Left ventricle myocardium inferior (tissue), 1 donor: ENCODE results near the gene TTC39C. TPM values are rescaled to one million over a fixed set of nuclear protein-coding genes. Genes with fewer than 3 reads are reported as not detected.

Source experiments
- DNase-seq: peaks from one replicate; pipeline ENCODE4 v3.0.0-alpha.2; 2020
- H3K27ac ChIP-seq: fragments of 200-600 bp; replicated peaks from 2 replicates; pipeline ENCODE4 v1.8.0; 2021
- H3K27me3 ChIP-seq: fragments of 200-600 bp; 2 replicates; pipeline ENCODE4 v1.8.0; 2021; ENCODE audit warnings: low read depth
- H3K36me3 ChIP-seq: fragments of 200-600 bp; 2 replicates; pipeline ENCODE4 v1.8.0; 2021
- H3K4me1 ChIP-seq: fragments of 200-600 bp; 2 replicates; pipeline ENCODE4 v1.8.0; 2021
- H3K4me3 ChIP-seq: fragments of 200-600 bp; 2 replicates; pipeline ENCODE4 v1.8.0; 2021; ENCODE audit warnings: mild to moderate bottlenecking, moderate library complexity
- H3K9me3 ChIP-seq: fragments of 200-600 bp; replicated peaks from 2 replicates; pipeline ENCODE4 v1.8.0; 2021
- intact Hi-C: fragments of 100-400 bp; cut with micrococcal nuclease; formaldehyde crosslinking; loops from one replicate; pipeline ENCODE4 v1.11.0; 2022
- total RNA-seq: library from RNA; stranded (reverse); fragmentation: NEBNext Ultra II Directional; extraction: Animal tissue kit (Norgen Biotek cat#: 25700); gene quantifications from one replicate; pipeline ENCODE4 v1.2.1, GENCODE V29; 2021
- TF ChIP-seq, protein P1 (sequence below): fragments of 200-600 bp; IDR thresholded peaks from 2 replicates; pipeline ENCODE4 v1.8.0; 2021; ENCODE audit warnings: antibody characterized with exemption, mild to moderate bottlenecking, borderline replicate concordance
- donor health status: DM: no; HTN: yes; CAD: no; lungs with severe emphysema.

Gene TTC39C
- total RNA-seq, 1 donor from 2014 or later: 4.6 TPM

DNA sequence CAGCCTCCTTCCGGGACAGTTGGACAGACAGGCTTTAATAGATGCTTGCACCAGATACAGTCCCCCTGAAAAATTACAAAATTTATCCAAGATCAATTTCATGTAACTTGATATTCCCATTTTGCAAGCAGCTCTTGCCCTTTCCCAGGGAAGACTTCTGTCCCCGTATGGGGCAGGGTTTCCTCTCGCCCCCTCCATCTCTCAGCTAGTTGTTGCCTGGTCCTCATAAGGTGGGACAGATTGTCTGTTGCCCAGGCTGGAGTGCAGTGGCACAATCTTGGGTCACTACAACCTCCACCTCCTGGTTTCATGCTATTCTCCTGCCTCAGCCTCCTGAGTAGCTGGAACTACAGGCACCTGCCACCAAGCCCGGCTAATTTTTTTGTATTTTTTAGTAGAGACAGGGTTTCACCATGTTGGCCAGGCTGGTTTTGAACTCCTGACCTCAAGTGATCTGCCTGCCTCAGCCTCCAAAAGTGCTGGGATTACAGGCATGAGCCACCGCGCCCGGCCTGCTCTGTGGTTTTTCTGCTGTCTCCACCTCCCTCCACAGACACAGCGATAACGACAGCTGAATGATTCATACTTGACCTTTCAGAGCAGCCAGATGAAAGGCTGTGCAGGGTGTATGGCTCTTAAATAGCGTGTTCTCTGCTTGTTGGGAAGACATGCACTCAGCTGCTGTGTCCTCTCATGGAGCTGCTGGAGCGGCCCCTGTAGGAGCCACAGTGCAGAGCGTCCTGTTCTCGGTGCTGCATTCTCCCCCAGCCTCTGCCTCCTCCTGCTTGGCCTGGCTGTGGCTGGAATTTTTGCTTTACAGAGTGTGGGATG lies 61.4 kb downstream of the TTC39C start:
- peak; percentile 80 for DNase-seq
- no peaks in the 10 kb centered on the region for H3K36me3 ChIP-seq
- TF ChIP-seq, protein P1, sequence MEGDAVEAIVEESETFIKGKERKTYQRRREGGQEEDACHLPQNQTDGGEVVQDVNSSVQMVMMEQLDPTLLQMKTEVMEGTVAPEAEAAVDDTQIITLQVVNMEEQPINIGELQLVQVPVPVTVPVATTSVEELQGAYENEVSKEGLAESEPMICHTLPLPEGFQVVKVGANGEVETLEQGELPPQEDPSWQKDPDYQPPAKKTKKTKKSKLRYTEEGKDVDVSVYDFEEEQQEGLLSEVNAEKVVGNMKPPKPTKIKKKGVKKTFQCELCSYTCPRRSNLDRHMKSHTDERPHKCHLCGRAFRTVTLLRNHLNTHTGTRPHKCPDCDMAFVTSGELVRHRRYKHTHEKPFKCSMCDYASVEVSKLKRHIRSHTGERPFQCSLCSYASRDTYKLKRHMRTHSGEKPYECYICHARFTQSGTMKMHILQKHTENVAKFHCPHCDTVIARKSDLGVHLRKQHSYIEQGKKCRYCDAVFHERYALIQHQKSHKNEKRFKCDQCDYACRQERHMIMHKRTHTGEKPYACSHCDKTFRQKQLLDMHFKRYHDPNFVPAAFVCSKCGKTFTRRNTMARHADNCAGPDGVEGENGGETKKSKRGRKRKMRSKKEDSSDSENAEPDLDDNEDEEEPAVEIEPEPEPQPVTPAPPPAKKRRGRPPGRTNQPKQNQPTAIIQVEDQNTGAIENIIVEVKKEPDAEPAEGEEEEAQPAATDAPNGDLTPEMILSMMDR: peak; percentile 54
- no peaks in the 10 kb centered on the region for H3K27me3 ChIP-seq
- H3K4me1 ChIP-seq: peaks cover 27% of the 10 kb centered on the region
- no peak overlapping the region for H3K4me3 ChIP-seq
- H3K9me3 ChIP-seq: no peaks in the 10 kb centered on the region
- intact Hi-C loops: no loop called here
- H3K27ac ChIP-seq: peak overlapping the region; percentile 86

GRCh38 chr18:24076950-24077349 lies 62.4 kb downstream of the TTC39C start:
- DNase-seq: no peak
- TF ChIP-seq, protein P1: no peak
- peaks cover 27% of the 10 kb centered on the region for H3K4me1 ChIP-seq
- no peaks in the 10 kb centered on the region for H3K36me3 ChIP-seq
- H3K4me3 ChIP-seq: no peak overlapping the region
- no peaks in the 10 kb centered on the region for H3K27me3 ChIP-seq
- H3K9me3 ChIP-seq: no peaks in the 10 kb centered on the region
- intact Hi-C loops: no loop called here
- H3K27ac ChIP-seq: peak overlapping the region; percentile 86

DNA sequence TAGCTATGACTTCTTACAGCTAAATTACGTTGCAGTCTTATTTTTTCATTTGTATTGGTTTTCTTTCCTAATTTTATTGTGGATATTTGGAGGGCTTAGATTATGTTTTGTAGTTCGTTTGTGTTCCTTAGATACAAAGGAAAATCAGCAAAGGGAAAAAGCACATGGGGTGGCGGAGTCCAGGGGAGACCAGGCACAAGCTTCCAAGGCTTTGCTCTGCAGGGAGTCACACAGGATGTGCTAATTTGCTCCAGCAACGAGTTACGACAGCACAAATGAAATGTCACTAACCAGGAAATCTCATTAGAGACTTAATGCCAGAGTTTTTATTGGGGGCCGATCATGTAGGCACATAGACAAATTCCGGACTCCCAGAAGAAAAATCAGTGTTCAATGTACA lies 63.8 kb downstream of the TTC39C start:
- Histone ChIP-seq H3K4me3 (no peak overlapping the region), H3K36me3 (no peaks in the 10 kb centered on the region), H3K4me1 (peaks cover 27% of the 10 kb centered on the region), H3K9me3 (no peaks in the 10 kb centered on the region), H3K27me3 (no peaks in the 10 kb centered on the region), H3K27ac (peak overlapping the region; percentile 86)
- DNase-seq: no peak
- intact Hi-C loops: no loop called here
- TF ChIP-seq, protein P1: no peak

DNA sequence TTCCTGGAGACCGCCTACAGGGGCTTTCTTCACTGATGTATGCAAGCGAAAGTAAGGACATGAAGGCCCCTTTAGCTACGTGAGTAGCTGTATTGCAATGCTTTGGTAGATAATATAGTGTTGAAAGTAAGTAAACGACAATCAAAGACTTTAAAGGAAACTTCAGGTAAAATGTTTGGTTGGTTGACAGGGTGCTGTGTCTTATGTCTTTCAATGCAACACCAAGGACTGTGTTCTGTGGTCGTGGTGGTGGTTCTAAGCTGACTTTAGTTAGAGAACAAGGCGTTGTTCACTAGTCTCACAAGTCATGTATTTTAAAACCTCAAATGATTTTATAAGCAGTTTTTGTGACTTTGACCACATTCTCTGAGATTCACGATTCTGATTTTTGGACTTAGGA lies 66.3 kb downstream of the TTC39C start:
- intact Hi-C loops: no loop called here
- Histone ChIP-seq H3K9me3 (no peaks in the 10 kb centered on the region), H3K27ac (no peak overlapping the region), H3K36me3 (no peaks in the 10 kb centered on the region), H3K4me1 (peaks cover 24% of the 10 kb centered on the region), H3K4me3 (no peak overlapping the region), H3K27me3 (no peaks in the 10 kb centered on the region)
- DNase-seq: no peak
- TF ChIP-seq, protein P1: no peak

DNA sequence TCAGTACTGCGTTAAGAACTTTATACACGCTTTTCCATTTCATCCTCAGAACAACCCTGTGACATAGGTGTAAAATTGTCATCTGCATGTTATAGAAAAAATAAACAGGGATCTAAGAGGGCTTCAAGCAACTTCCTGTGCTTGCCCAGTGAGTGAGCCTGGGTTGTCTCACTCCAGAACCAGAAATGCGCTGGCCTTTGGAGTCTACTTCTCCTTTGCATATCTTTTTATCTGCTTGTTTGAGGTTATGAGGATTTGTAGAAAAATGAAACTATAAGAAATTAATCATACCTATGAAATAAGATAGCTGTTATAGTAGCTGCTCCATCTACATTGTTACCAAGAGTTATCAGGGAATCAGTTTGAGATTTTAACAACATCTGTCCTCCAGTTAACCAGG lies 69.0 kb downstream of the TTC39C start:
- TF ChIP-seq, protein P1: no peak
- H3K27ac ChIP-seq: no peak overlapping the region
- H3K4me3 ChIP-seq: no peak overlapping the region
- peaks cover 6% of the 10 kb centered on the region for H3K4me1 ChIP-seq
- H3K27me3 ChIP-seq: no peaks in the 10 kb centered on the region
- intact Hi-C loops: no loop called here
- H3K9me3 ChIP-seq: no peaks in the 10 kb centered on the region
- no peaks in the 10 kb centered on the region for H3K36me3 ChIP-seq
- DNase-seq: no peak
